KMS-11 (cell line): ENCODE results near the gene NFASC.

ENCODE experiments used
- H2AFZ ChIP-seq: fragments of 200-600 bp; sonication (generic); 2 replicates; pipeline ENCODE4 v1.6.1; 2016; ENCODE audit warnings: antibody characterized with exemption, mixed run types, low read depth
- H3K27ac ChIP-seq: fragments of 200-600 bp; sonication (generic); 2 replicates; pipeline ENCODE4 v1.6.1; 2016; ENCODE audit warnings: mild to moderate bottlenecking, mixed run types
- H3K27me3 ChIP-seq: fragments of 200-600 bp; sonication (generic); 2 replicates; pipeline ENCODE4 v1.6.1; 2017; ENCODE audit warnings: mild to moderate bottlenecking, low read depth, mixed run types, moderate library complexity; ENCODE audit not compliant: insufficient read depth
- H3K36me3 ChIP-seq: fragments of 200-600 bp; sonication (generic); 2 replicates; pipeline ENCODE4 v1.6.1; 2017; ENCODE audit warnings: mild to moderate bottlenecking, mixed run types; ENCODE audit not compliant: insufficient read depth
- H3K4me1 ChIP-seq: fragments of 200-600 bp; sonication (generic); 2 replicates; pipeline ENCODE4 v1.6.1; 2016; ENCODE audit warnings: mild to moderate bottlenecking, low read depth, mixed run types; ENCODE audit not compliant: poor library complexity, severe bottlenecking
- H3K4me2 ChIP-seq: fragments of 200-600 bp; sonication (generic); 2 replicates; pipeline ENCODE4 v1.7.0; 2016; ENCODE audit warnings: mild to moderate bottlenecking, mixed run types
- H3K4me3 ChIP-seq: fragments of 200-600 bp; sonication (generic); IDR thresholded peaks from 2 replicates; pipeline ENCODE4 v1.6.1; 2017; ENCODE audit warnings: low read depth, low read length, mixed read lengths; ENCODE audit not compliant: insufficient read depth
- H3K79me2 ChIP-seq: fragments of 200-600 bp; sonication (generic); 2 replicates; pipeline ENCODE4 v1.6.1; 2016; ENCODE audit warnings: low read depth, mixed run types; ENCODE audit not compliant: insufficient read depth
- H3K9ac ChIP-seq: fragments of 200-600 bp; sonication (generic); 2 replicates; pipeline ENCODE4 v1.6.1; 2016; ENCODE audit warnings: mild to moderate bottlenecking, mixed run types
- H4K20me1 ChIP-seq: fragments of 200-600 bp; sonication (generic); 2 replicates; pipeline ENCODE4 v1.6.1; 2016; ENCODE audit warnings: mild to moderate bottlenecking, mixed run types; ENCODE audit not compliant: insufficient read depth
- CTCF ChIP-seq: fragments of 200-600 bp; sonication (generic); conservative IDR thresholded peaks from 2 replicates; pipeline ENCODE4 v1.6.1; 2017; ENCODE audit warnings: low read depth, mild to moderate bottlenecking, antibody characterized with exemption, low read length, moderate library complexity, mixed read lengths

NFASC gene

GRCh38 chr1:205044741-205045140 lies 174.1 kb downstream of the NFASC start:
- Histone ChIP-seq H2AFZ (no peak overlapping the region), H3K4me3 (no peak overlapping the region), H3K36me3 (no peaks in the 10 kb centered on the region), H4K20me1 (no peaks in the 10 kb centered on the region), H3K79me2 (no peaks in the 10 kb centered on the region), H3K9ac (no peak overlapping the region), H3K4me1 (no peaks in the 10 kb centered on the region), H3K27ac (no peak overlapping the region), H3K4me2 (no peak overlapping the region), H3K27me3 (peaks cover 91% of the 10 kb centered on the region)
- TF ChIP-seq CTCF = no peak

- H3K4me3 ChIP-seq = no peak overlapping the region
- no peak overlapping the region for H2AFZ ChIP-seq
- no peaks in the 10 kb centered on the region for H4K20me1 ChIP-seq
- H3K4me2 ChIP-seq = no peak overlapping the region
- H3K27me3 ChIP-seq = peaks cover 91% of the 10 kb centered on the region
- no peak for TF ChIP-seq CTCF
- H3K36me3 ChIP-seq = no peaks in the 10 kb centered on the region
- no peaks in the 10 kb centered on the region for H3K79me2 ChIP-seq
- H3K4me1 ChIP-seq = no peaks in the 10 kb centered on the region
- H3K9ac ChIP-seq = no peak overlapping the region
- H3K27ac ChIP-seq = no peak overlapping the region
Observed at GRCh38 chr1:205045146-205045545, 174.5 kb downstream of the NFASC start.

- H3K36me3 ChIP-seq = no peaks in the 10 kb centered on the region
- no peak overlapping the region for H3K4me2 ChIP-seq
- no peak overlapping the region for H3K4me3 ChIP-seq
- H3K27me3 ChIP-seq = peaks cover 88% of the 10 kb centered on the region
- TF ChIP-seq CTCF = no peak
- no peaks in the 10 kb centered on the region for H3K79me2 ChIP-seq
- H3K9ac ChIP-seq = no peak overlapping the region
- no peak overlapping the region for H2AFZ ChIP-seq
- no peaks in the 10 kb centered on the region for H4K20me1 ChIP-seq
- no peak overlapping the region for H3K27ac ChIP-seq
- no peaks in the 10 kb centered on the region for H3K4me1 ChIP-seq
Observed at GRCh38 chr1:205046870-205047269, 176.2 kb downstream of the NFASC start.

GRCh38 chr1:205047764-205048231 lies 177.1 kb downstream of the NFASC start:
- no peaks in the 10 kb centered on the region for H4K20me1 ChIP-seq
- H3K4me1 ChIP-seq = no peaks in the 10 kb centered on the region
- no peak overlapping the region for H2AFZ ChIP-seq
- no peak for TF ChIP-seq CTCF
- H3K4me2 ChIP-seq = no peak overlapping the region
- H3K79me2 ChIP-seq = no peaks in the 10 kb centered on the region
- no peak overlapping the region for H3K27ac ChIP-seq
- H3K27me3 ChIP-seq = peaks cover 87% of the 10 kb centered on the region
- no peak overlapping the region for H3K9ac ChIP-seq
- H3K4me3 ChIP-seq = no peak overlapping the region
- H3K36me3 ChIP-seq = no peaks in the 10 kb centered on the region
